MV-4-11 (cell line): ENCODE results near the gene TUBA1C.
A peak's percentile ranks its signal among the peaks of the same experiment; 100 is the strongest.

Experiments used
- DNase-seq: peaks from one replicate; lab custom pipeline; 2025; lab: John Stamatoyannopoulos, UW

The TUBA1C gene

GRCh38 chr12:49283541-49284429 is 18.9 kb downstream of the TUBA1C start:
- DNase-seq = no peak

GRCh38 chr12:49284672-49285071 is 19.8 kb downstream of the TUBA1C start:
- DNase-seq = no peak

GRCh38 chr12:49287876-49288275 is 23.0 kb downstream of the TUBA1C start:
- no peak for DNase-seq

- DNase-seq = peak; percentile 42
Measured at GRCh38 chr12:49288412-49288853, 23.6 kb downstream of the TUBA1C start.

- no peak for DNase-seq
Measured at GRCh38 chr12:49288922-49289555, 24.2 kb downstream of the TUBA1C start.

- DNase-seq = no peak
Measured at GRCh38 chr12:49292729-49293055, 27.8 kb downstream of the TUBA1C start.

GRCh38 chr12:49293056-49293956 is 28.4 kb downstream of the TUBA1C start:
- no peak for DNase-seq

GRCh38 chr12:49294086-49294803 is 29.4 kb downstream of the TUBA1C start:
- DNase-seq = no peak

- no peak for DNase-seq
Measured at GRCh38 chr12:49294804-49295081, 29.9 kb downstream of the TUBA1C start.

GRCh38 chr12:49295082-49295936 is 30.4 kb downstream of the TUBA1C start, which contains the start of gene PRPH:
PRPH (plus strand) TSS chr12:49295147; CDS start chr12:49295201, 54 bp downstream.
- DNase-seq = no peak

- no peak for DNase-seq
Measured at GRCh38 chr12:49296034-49296835, 31.4 kb downstream of the TUBA1C start.

GRCh38 chr12:49296836-49297694 is 32.2 kb downstream of the TUBA1C start:
- no peak for DNase-seq

GRCh38 chr12:49297695-49298060 is 32.8 kb downstream of the TUBA1C start:
- no peak for DNase-seq

GRCh38 chr12:49298160-49298559 is 33.3 kb downstream of the TUBA1C start:
- DNase-seq = no peak

GRCh38 chr12:49301760-49302159 is 36.9 kb downstream of the TUBA1C start:
- DNase-seq = no peak

GRCh38 chr12:49304161-49304560 is 39.3 kb downstream of the TUBA1C start:
- no peak for DNase-seq

GRCh38 chr12:49305762-49306510 is 41.1 kb downstream of the TUBA1C start:
- no peak for DNase-seq

GRCh38 chr12:49309386-49309785 is 44.5 kb downstream of the TUBA1C start:
- DNase-seq = no peak
